Activated T-cell treated with anti-CD3 and anti-CD28 coated beads, Interleukin-2, amount 50 U/mL, for 72 hours (primary cell): ENCODE measurements around the gene SMARCD1. TPM values are rescaled to one million over a fixed set of nuclear protein-coding genes. Genes with fewer than 3 reads are reported as not detected.

ENCODE experiments used
- ATAC-seq, 2 donors: fragments of 150-1000 bp; cut with Tn5 transposase; replicated peaks in 1 of 2; 2 replicates each; pipeline ENCODE4 v1.10.0; 2021; ENCODE audit warnings: moderate library complexity in 2 of 2, mild to moderate bottlenecking in 1 of 2
- DNase-seq, 2 donors: peaks; one replicate each; pipeline ENCODE4 v3.0.0; 2021 to 2022; ENCODE audit warnings: mixed read lengths in 1 of 2
- H3K27ac Mint-ChIP-seq: one replicate; pipeline ENCODE4 v1.8.0; 2022; ENCODE audit warnings: mild to moderate bottlenecking, moderate library complexity, mixed read lengths
- H3K27me3 Mint-ChIP-seq: one replicate; pipeline ENCODE4 v1.8.0; 2022; ENCODE audit warnings: low read depth, mixed read lengths
- H3K36me3 Mint-ChIP-seq, 2 donors: one replicate each; pipeline ENCODE4 v1.8.0; 2022; ENCODE audit warnings: mixed read lengths in 2 of 2, mild to moderate bottlenecking in 1 of 2; ENCODE audit not compliant: insufficient read depth in 2 of 2
- H3K4me1 Mint-ChIP-seq: one replicate; pipeline ENCODE4 v1.8.0; 2022; ENCODE audit warnings: low read depth, mixed read lengths
- H3K4me3 Mint-ChIP-seq, 2 donors: one replicate each; pipeline ENCODE4 v1.8.0; 2022; ENCODE audit warnings: mild to moderate bottlenecking in 2 of 2, mixed read lengths in 2 of 2, moderate library complexity in 2 of 2
- H3K9me3 Mint-ChIP-seq, 2 donors: one replicate each; pipeline ENCODE4 v1.8.0; 2022; ENCODE audit warnings: mixed read lengths in 2 of 2
- total RNA-seq, 2 donors: library from RNA; stranded (reverse); gene quantifications; one replicate each; pipeline ENCODE4 v1.2.3, GENCODE V29; 2022

The SMARCD1 gene
- total RNA-seq, 2 donors from 2014 or later: 91.0 to 111 TPM

- Mint-ChIP-seq H3K9me3 (no peaks in the 10 kb centered on the region), H3K27me3 (peaks cover 16% of the 10 kb centered on the region), H3K4me1 (peaks cover 50% of the 10 kb centered on the region), H3K4me3 (peak overlapping the region; percentile 72 to 73), H3K36me3 (peaks cover 2 to 3% of the 10 kb centered on the region in 2 donors), H3K27ac (no peak overlapping the region)
- ATAC-seq (peak in 1 of 2 donors; percentile 2), DNase-seq (no peak)
These were observed 25.0 kb upstream of the SMARCD1 start for GRCh38 chr12:50060120-50060468.

- ATAC-seq (no peak), DNase-seq (no peak)
- peaks cover 43% of the 10 kb centered on the region for H3K4me1 Mint-ChIP-seq
- H3K27me3 Mint-ChIP-seq: peaks cover 10% of the 10 kb centered on the region
- no peak overlapping the region for H3K27ac Mint-ChIP-seq
- no peak overlapping the region for H3K4me3 Mint-ChIP-seq
- H3K36me3 Mint-ChIP-seq: peaks cover 2 to 3% of the 10 kb centered on the region in 2 donors
- H3K9me3 Mint-ChIP-seq: no peaks in the 10 kb centered on the region
These were observed 24.0 kb upstream of the SMARCD1 start for GRCh38 chr12:50061171-50061570.

- Mint-ChIP-seq H3K4me3 (no peak overlapping the region), H3K27me3 (peaks cover under 1% of the 10 kb centered on the region), H3K4me1 (peaks cover 33% of the 10 kb centered on the region), H3K27ac (no peak overlapping the region), H3K9me3 (no peaks in the 10 kb centered on the region), H3K36me3 (peaks cover under 1 to 2% of the 10 kb centered on the region in 2 donors)
- DNase-seq (no peak), ATAC-seq (no peak)
These were observed 23.0 kb upstream of the SMARCD1 start for GRCh38 chr12:50061946-50062686.

- Mint-ChIP-seq H3K4me3 (no peak overlapping the region), H3K4me1 (peaks cover 32% of the 10 kb centered on the region), H3K27ac (no peak overlapping the region), H3K36me3 (peaks cover 0 to 2% of the 10 kb centered on the region in 2 donors), H3K27me3 (no peaks in the 10 kb centered on the region), H3K9me3 (no peaks in the 10 kb centered on the region)
- DNase-seq (no peak), ATAC-seq (no peak)
These were observed 22.2 kb upstream of the SMARCD1 start for GRCh38 chr12:50062728-50063460.

GRCh38 chr12:50065726-50066310 is 19.3 kb upstream of the SMARCD1 start:
- Mint-ChIP-seq H3K27me3 (no peaks in the 10 kb centered on the region), H3K27ac (no peak overlapping the region), H3K9me3 (no peaks in the 10 kb centered on the region), H3K4me1 (peaks cover 15% of the 10 kb centered on the region), H3K36me3 (peaks cover 0 to 2% of the 10 kb centered on the region in 2 donors), H3K4me3 (no peak overlapping the region)
- ATAC-seq (no peak), DNase-seq (no peak)

GRCh38 chr12:50066402-50066801 is 18.7 kb upstream of the SMARCD1 start:
- Mint-ChIP-seq H3K36me3 (no peaks in the 10 kb centered on the region), H3K4me1 (peaks cover 10% of the 10 kb centered on the region), H3K4me3 (no peak overlapping the region), H3K27me3 (no peaks in the 10 kb centered on the region), H3K27ac (no peak overlapping the region), H3K9me3 (no peaks in the 10 kb centered on the region)
- DNase-seq (no peak), ATAC-seq (peak; percentile 40 to 47)

GRCh38 chr12:50069069-50069468 is 16.1 kb upstream of the SMARCD1 start:
- H3K36me3 Mint-ChIP-seq: no peaks in the 10 kb centered on the region
- H3K4me3 Mint-ChIP-seq: no peak overlapping the region
- H3K27me3 Mint-ChIP-seq: no peaks in the 10 kb centered on the region
- H3K4me1 Mint-ChIP-seq: peaks cover 10% of the 10 kb centered on the region
- ATAC-seq (no peak), DNase-seq (no peak)
- no peak overlapping the region for H3K27ac Mint-ChIP-seq
- no peaks in the 10 kb centered on the region for H3K9me3 Mint-ChIP-seq

- Mint-ChIP-seq H3K4me3 (no peak overlapping the region), H3K4me1 (peaks cover 10% of the 10 kb centered on the region), H3K27ac (no peak overlapping the region), H3K9me3 (no peaks in the 10 kb centered on the region), H3K27me3 (no peaks in the 10 kb centered on the region), H3K36me3 (no peaks in the 10 kb centered on the region)
- no peak for ATAC-seq
- DNase-seq: no peak
These were observed 15.6 kb upstream of the SMARCD1 start for GRCh38 chr12:50069539-50069938.

- Mint-ChIP-seq H3K36me3 (no peaks in the 10 kb centered on the region), H3K27me3 (no peaks in the 10 kb centered on the region), H3K27ac (no peak overlapping the region), H3K4me3 (no peak overlapping the region), H3K9me3 (no peaks in the 10 kb centered on the region), H3K4me1 (peaks cover 14% of the 10 kb centered on the region)
- peak; percentile 70 for DNase-seq
- peak; percentile 37 to 46 for ATAC-seq
These were observed 14.7 kb upstream of the SMARCD1 start for GRCh38 chr12:50070314-50071060.

GRCh38 chr12:50072198-50072907 is 12.8 kb upstream of the SMARCD1 start:
- Mint-ChIP-seq H3K9me3 (no peaks in the 10 kb centered on the region), H3K27me3 (no peaks in the 10 kb centered on the region), H3K4me1 (peaks cover 14% of the 10 kb centered on the region), H3K36me3 (no peaks in the 10 kb centered on the region), H3K27ac (no peak overlapping the region), H3K4me3 (no peak overlapping the region)
- ATAC-seq (no peak), DNase-seq (no peak)

GRCh38 chr12:50073206-50073605 is 11.9 kb upstream of the SMARCD1 start:
- Mint-ChIP-seq H3K27me3 (no peaks in the 10 kb centered on the region), H3K9me3 (no peaks in the 10 kb centered on the region), H3K36me3 (no peaks in the 10 kb centered on the region), H3K27ac (no peak overlapping the region), H3K4me3 (no peak overlapping the region), H3K4me1 (peaks cover 14% of the 10 kb centered on the region)
- no peak for DNase-seq
- no peak for ATAC-seq

- ATAC-seq (no peak), DNase-seq (no peak)
- no peaks in the 10 kb centered on the region for H3K9me3 Mint-ChIP-seq
- H3K36me3 Mint-ChIP-seq: no peaks in the 10 kb centered on the region
- H3K27me3 Mint-ChIP-seq: no peaks in the 10 kb centered on the region
- H3K4me3 Mint-ChIP-seq: no peak overlapping the region
- peaks cover 14% of the 10 kb centered on the region for H3K4me1 Mint-ChIP-seq
- no peak overlapping the region for H3K27ac Mint-ChIP-seq
These were observed 11.4 kb upstream of the SMARCD1 start for GRCh38 chr12:50073712-50074111.
